KG1 (cell line): ENCODE results near the gene FBXW9.
"Not testable (repeated sequence)": the region's sequence is repeated elsewhere in the genome, so short reads cannot be mapped to it uniquely, and the experiment has no call there.

Experiments
- DNase-seq: peaks from one replicate; lab custom pipeline; 2025; lab: John Stamatoyannopoulos, UW

FBXW9 gene

GRCh38 chr19:12680034-12680433, 16.4 kb downstream of the FBXW9 start:
- no peak for DNase-seq

- DNase-seq, result not testable (repeated sequence)
These were observed 18.4 kb downstream of the FBXW9 start for GRCh38 chr19:12678039-12678438.

- DNase-seq, result no peak
These were observed 19.5 kb downstream of the FBXW9 start for GRCh38 chr19:12676928-12677327.

- peak; percentile 40 for DNase-seq
These were observed 20.0 kb downstream of the FBXW9 start for GRCh38 chr19:12676384-12676792.

- DNase-seq, result no peak
These were observed 20.5 kb downstream of the FBXW9 start for GRCh38 chr19:12675940-12676339.

GRCh38 chr19:12675399-12675798, 21.0 kb downstream of the FBXW9 start:
- DNase-seq, result no peak

GRCh38 chr19:12672744-12673143, 23.7 kb downstream of the FBXW9 start:
- DNase-seq, result no peak

- no peak for DNase-seq
These were observed 26.1 kb downstream of the FBXW9 start for GRCh38 chr19:12670159-12670928.

- DNase-seq, result peak; percentile 76
These were observed 26.9 kb downstream of the FBXW9 start for GRCh38 chr19:12669270-12670158.

- peak; percentile 45 for DNase-seq
These were observed 27.5 kb downstream of the FBXW9 start for GRCh38 chr19:12668932-12669269.

GRCh38 chr19:12668346-12668745, 28.1 kb downstream of the FBXW9 start:
- no peak for DNase-seq

- no peak for DNase-seq
These were observed 28.6 kb downstream of the FBXW9 start for GRCh38 chr19:12667731-12668302.

- DNase-seq, result peak; percentile 46
These were observed 30.0 kb downstream of the FBXW9 start, which contains the start of the genes MAN2B1 and WDR83 for GRCh38 chr19:12666265-12667048. MAN2B1 (minus strand) TSS chr19:12666742; CDS start chr19:12666701, 41 bp downstream. WDR83 (plus strand) TSS chr19:12666807; CDS start chr19:12669791, 2,984 bp downstream.

GRCh38 chr19:12665671-12666264, 30.7 kb downstream of the FBXW9 start:
- no peak for DNase-seq

GRCh38 chr19:12665281-12665573, 31.2 kb downstream of the FBXW9 start:
- DNase-seq, result peak; percentile 82

GRCh38 chr19:12664406-12665280, 31.8 kb downstream of the FBXW9 start:
- DNase-seq, result no peak

GRCh38 chr19:12660980-12661379, 35.5 kb downstream of the FBXW9 start:
- DNase-seq, result no peak

GRCh38 chr19:12657966-12658365, 38.5 kb downstream of the FBXW9 start:
- DNase-seq, result no peak

GRCh38 chr19:12656899-12657571, 39.4 kb downstream of the FBXW9 start:
- no peak for DNase-seq

GRCh38 chr19:12655546-12655945, 40.9 kb downstream of the FBXW9 start:
- no peak for DNase-seq
